Mesenchymal stem cell (in vitro differentiated cells and primary cell): Measurements from ENCODE around the gene CALR.

ENCODE experiments used
- DNase-seq: peaks from one replicate; pipeline ENCODE4 v3.0.0-alpha.2; 2013
- H2AFZ ChIP-seq: one replicate; pipeline ENCODE4 v1.6.1; 2013; ENCODE audit warnings: low read depth, mild to moderate bottlenecking, control low read depth, inconsistent platforms, low read length, moderate library complexity
- H2AK5ac ChIP-seq: 2 replicates; pipeline ENCODE4 v1.6.1; 2013; ENCODE audit warnings: low read length, moderate library complexity, mild to moderate bottlenecking, inconsistent platforms; ENCODE audit not compliant: severe bottlenecking
- H2BK120ac ChIP-seq: one replicate; pipeline ENCODE4 v1.6.1; 2013; ENCODE audit warnings: low read depth, mild to moderate bottlenecking, inconsistent platforms, low read length, moderate library complexity
- H2BK12ac ChIP-seq, 2 experiments: one replicate each; pipeline ENCODE4 v1.6.1; 2013; ENCODE audit warnings: inconsistent platforms in 2 of 2, low read length in 2 of 2, mild to moderate bottlenecking in 2 of 2, moderate library complexity in 2 of 2, control low read depth in 1 of 2
- H2BK15ac ChIP-seq: one replicate; pipeline ENCODE4 v1.6.1; 2013; ENCODE audit warnings: mild to moderate bottlenecking, low read depth, inconsistent platforms; ENCODE audit not compliant: poor library complexity, severe bottlenecking
- H2BK5ac ChIP-seq: 2 replicates; pipeline ENCODE4 v1.6.1; 2013; ENCODE audit warnings: low read depth, mild to moderate bottlenecking, low read length, control low read depth, inconsistent platforms; ENCODE audit not compliant: poor library complexity, severe bottlenecking
- H3K14ac ChIP-seq, 2 experiments: one replicate each; pipeline ENCODE4 v1.6.1; 2013; ENCODE audit warnings: inconsistent platforms in 2 of 2, low read length in 2 of 2, control low read depth in 1 of 2, mild to moderate bottlenecking in 1 of 2, moderate library complexity in 1 of 2
- H3K18ac ChIP-seq, 2 experiments: one replicate each; pipeline ENCODE4 v1.6.1; 2013; ENCODE audit warnings: inconsistent platforms in 2 of 2, low read length in 2 of 2, control low read depth in 1 of 2, low read depth in 1 of 2, mild to moderate bottlenecking in 1 of 2
- H3K23ac ChIP-seq, 2 experiments: one replicate each; pipeline ENCODE4 v1.6.1; 2013; ENCODE audit warnings: inconsistent platforms in 2 of 2, low read length in 2 of 2, mild to moderate bottlenecking in 2 of 2, moderate library complexity in 2 of 2, control low read depth in 1 of 2
- H3K27ac ChIP-seq: 2 replicates; pipeline ENCODE4 v1.5.1; 2013; ENCODE audit warnings: mild to moderate bottlenecking, moderate library complexity, low read length, control low read depth, inconsistent platforms; ENCODE audit not compliant: poor library complexity, severe bottlenecking
- H3K27me3 ChIP-seq, 2 experiments: 2 replicates each; pipeline versions ENCODE4 v1.6.1 to v1.7.0; 2013; ENCODE audit warnings: low read length in 2 of 2, mild to moderate bottlenecking in 2 of 2, moderate library complexity in 2 of 2, control low read depth in 1 of 2, inconsistent platforms in 1 of 2; ENCODE audit not compliant: control insufficient read depth in 1 of 2, insufficient read depth in 1 of 2
- H3K36me3 ChIP-seq, 2 experiments: 2 replicates each; pipeline versions ENCODE4 v1.6.1 to v1.7.0; 2013; ENCODE audit warnings: low read length in 2 of 2, control low read depth in 1 of 2, inconsistent platforms in 1 of 2, low read depth in 1 of 2, mild to moderate bottlenecking in 1 of 2; ENCODE audit not compliant: insufficient read depth in 2 of 2, control insufficient read depth in 1 of 2
- H3K4ac ChIP-seq, 2 experiments: one replicate each; pipeline ENCODE4 v1.6.1; 2013; ENCODE audit warnings: inconsistent platforms in 2 of 2, low read length in 2 of 2, mild to moderate bottlenecking in 2 of 2, moderate library complexity in 2 of 2, control low read depth in 1 of 2, low read depth in 1 of 2
- H3K4me1 ChIP-seq: 2 replicates; pipeline ENCODE4 v1.6.1; 2013; ENCODE audit warnings: low read depth, low read length, control low read depth; ENCODE audit not compliant: control insufficient read depth, insufficient read depth
- H3K4me2 ChIP-seq: 2 replicates; pipeline ENCODE4 v1.6.1; 2013; ENCODE audit warnings: low read length, mild to moderate bottlenecking, inconsistent platforms; ENCODE audit not compliant: poor library complexity, severe bottlenecking
- H3K4me3 ChIP-seq, 2 experiments: 2 replicates each; pipeline versions ENCODE4 v1.5.1 to v1.7.0; 2013; ENCODE audit warnings: low read length in 2 of 2, mild to moderate bottlenecking in 2 of 2, control low read depth in 1 of 2, low read depth in 1 of 2; ENCODE audit not compliant: insufficient read depth in 1 of 2
- H3K79me1 ChIP-seq: replicated peaks from 2 replicates; pipeline ENCODE4 v1.6.1; 2013; ENCODE audit warnings: mild to moderate bottlenecking, control low read depth, low read length, inconsistent platforms; ENCODE audit not compliant: poor library complexity, severe bottlenecking
- H3K9ac ChIP-seq: 2 replicates; pipeline ENCODE4 v1.7.0; 2013; ENCODE audit warnings: mild to moderate bottlenecking, low read length, moderate library complexity
- H3K9me3 ChIP-seq: 2 replicates; pipeline ENCODE4 v1.7.0; 2013; ENCODE audit warnings: mild to moderate bottlenecking, low read length; ENCODE audit not compliant: control insufficient read depth
- H4K8ac ChIP-seq: one replicate; pipeline ENCODE4 v1.6.1; 2013; ENCODE audit warnings: inconsistent platforms, mild to moderate bottlenecking, low read length, moderate library complexity
- H4K91ac ChIP-seq: one replicate; pipeline ENCODE4 v1.6.1; 2013; ENCODE audit warnings: mild to moderate bottlenecking, low read length, inconsistent platforms
- WGBS: methylation state at CpG from one replicate; pipeline ENCODE4 v1.1.7; 2013; ENCODE audit warnings: mixed read lengths; 5-methylcytosine and 5-hydroxymethylcytosine counted together

Gene CALR

GRCh38 chr19:12990853-12991252, 52.4 kb downstream of the CALR start:
- Histone ChIP-seq H3K27me3 (peaks cover 0 to 52% of the 10 kb centered on the region in 2 experiments), H2AK5ac (no peak overlapping the region), H3K27ac (no peak overlapping the region), H3K4me2 (no peak overlapping the region), H3K4ac (no peak overlapping the region), H3K4me1 (peaks cover 8% of the 10 kb centered on the region), H3K4me3 (no peak overlapping the region), H3K36me3 (no peaks in the 10 kb centered on the region), H2BK120ac (no peak overlapping the region), H4K91ac (peak overlapping the region; percentile 53), H2BK5ac (no peak overlapping the region), H2BK15ac (no peak overlapping the region), H3K9me3 (no peaks in the 10 kb centered on the region), H2AFZ (no peak overlapping the region), H3K18ac (peak overlapping the region in 1 of 2 experiments; percentile 18), H3K9ac (no peak overlapping the region), H3K14ac (no peak overlapping the region), H3K23ac (peak overlapping the region in 1 of 2 experiments; percentile 35), H4K8ac (no peak overlapping the region), H2BK12ac (no peak overlapping the region), H3K79me1 (no peaks in the 10 kb centered on the region)
- WGBS, result 61% methylated on average over 3 of the region's 3 CpGs
- no peak for DNase-seq

GRCh38 chr19:12991296-12991695, 52.9 kb downstream of the CALR start:
- H2BK5ac ChIP-seq, result no peak overlapping the region
- no peak overlapping the region for H3K18ac ChIP-seq
- H2AK5ac ChIP-seq, result no peak overlapping the region
- 92% methylated on average over 5 of the region's 5 CpGs for WGBS
- H3K4me2 ChIP-seq, result no peak overlapping the region
- H3K27me3 ChIP-seq, result peaks cover 0 to 52% of the 10 kb centered on the region in 2 experiments
- H4K8ac ChIP-seq, result no peak overlapping the region
- H3K4me1 ChIP-seq, result peaks cover 12% of the 10 kb centered on the region
- H3K4me3 ChIP-seq, result no peak overlapping the region
- H3K4ac ChIP-seq, result no peak overlapping the region
- no peak overlapping the region for H3K9ac ChIP-seq
- H2BK12ac ChIP-seq, result no peak overlapping the region
- no peak overlapping the region for H3K23ac ChIP-seq
- H2BK120ac ChIP-seq, result no peak overlapping the region
- no peaks in the 10 kb centered on the region for H3K36me3 ChIP-seq
- DNase-seq, result no peak
- no peaks in the 10 kb centered on the region for H3K9me3 ChIP-seq
- no peak overlapping the region for H3K27ac ChIP-seq
- H3K79me1 ChIP-seq, result no peaks in the 10 kb centered on the region
- no peak overlapping the region for H2AFZ ChIP-seq
- H3K14ac ChIP-seq, result peak overlapping the region in 1 of 2 experiments; percentile 19
- no peak overlapping the region for H2BK15ac ChIP-seq
- peak overlapping the region; percentile 40 for H4K91ac ChIP-seq

- no peak overlapping the region for H3K4ac ChIP-seq
- H2AFZ ChIP-seq, result no peak overlapping the region
- peaks cover 0 to 8% of the 10 kb centered on the region in 2 experiments for H3K36me3 ChIP-seq
- no peak overlapping the region for H2AK5ac ChIP-seq
- WGBS, result 80% methylated on average over 11 of the region's 11 CpGs
- H3K27ac ChIP-seq, result no peak overlapping the region
- peaks cover 0 to 51% of the 10 kb centered on the region in 2 experiments for H3K27me3 ChIP-seq
- DNase-seq, result no peak
- no peak overlapping the region for H3K23ac ChIP-seq
- peaks cover 19% of the 10 kb centered on the region for H3K4me1 ChIP-seq
- H2BK5ac ChIP-seq, result no peak overlapping the region
- H3K79me1 ChIP-seq, result no peaks in the 10 kb centered on the region
- no peak overlapping the region for H4K91ac ChIP-seq
- H3K9me3 ChIP-seq, result no peaks in the 10 kb centered on the region
- no peak overlapping the region for H4K8ac ChIP-seq
- no peak overlapping the region for H3K18ac ChIP-seq
- no peak overlapping the region for H2BK12ac ChIP-seq
- no peak overlapping the region for H3K14ac ChIP-seq
- H3K4me3 ChIP-seq, result no peak overlapping the region
- no peak overlapping the region for H2BK120ac ChIP-seq
- no peak overlapping the region for H2BK15ac ChIP-seq
- H3K9ac ChIP-seq, result no peak overlapping the region
- H3K4me2 ChIP-seq, result no peak overlapping the region
These were observed 54.3 kb downstream of the CALR start for GRCh38 chr19:12992729-12993128.

GRCh38 chr19:12993562-12993961, 55.2 kb downstream of the CALR start:
- H4K91ac ChIP-seq, result no peak overlapping the region
- no peak overlapping the region for H2AK5ac ChIP-seq
- H3K4me1 ChIP-seq, result peaks cover 19% of the 10 kb centered on the region
- H3K79me1 ChIP-seq, result no peaks in the 10 kb centered on the region
- DNase-seq, result no peak
- no peak overlapping the region for H3K4ac ChIP-seq
- no peak overlapping the region for H3K27ac ChIP-seq
- H3K18ac ChIP-seq, result no peak overlapping the region
- no peak overlapping the region for H3K14ac ChIP-seq
- H2AFZ ChIP-seq, result no peak overlapping the region
- no peak overlapping the region for H2BK120ac ChIP-seq
- H3K27me3 ChIP-seq, result peaks cover 0 to 44% of the 10 kb centered on the region in 2 experiments
- H3K9ac ChIP-seq, result no peak overlapping the region
- no peak overlapping the region for H3K4me2 ChIP-seq
- H3K9me3 ChIP-seq, result no peaks in the 10 kb centered on the region
- no peak overlapping the region for H3K23ac ChIP-seq
- 87% methylated on average over 7 of the region's 7 CpGs for WGBS
- H2BK12ac ChIP-seq, result no peak overlapping the region
- H3K4me3 ChIP-seq, result no peak overlapping the region
- no peak overlapping the region for H2BK15ac ChIP-seq
- H3K36me3 ChIP-seq, result peaks cover 2 to 9% of the 10 kb centered on the region in 2 experiments
- H4K8ac ChIP-seq, result no peak overlapping the region
- H2BK5ac ChIP-seq, result no peak overlapping the region
